HepG2 (cell line): ENCODE data around the gene CDC37L1. TPM values are rescaled to one million over a fixed set of nuclear protein-coding genes. Genes with fewer than 3 reads are reported as not detected.
A peak's percentile ranks its signal among the peaks of the same experiment; 100 is the strongest.

Experiments
- ATAC-seq: fragments of 200-7000 bp; cut with Tn5 transposase; 3 replicates; pipeline ENCODE4 v1.9.1; 2020; ENCODE audit warnings: mild to moderate bottlenecking, moderate library complexity
- BruUV-seq: library from RNA; stranded (reverse); fragments of 400-500 nt; replicated peaks from 2 replicates; lab custom pipeline; 2021; lab: Mats Ljungman, UMichigan
- CTCF ChIA-PET: fragments of 300-600 bp; formaldehyde crosslinking; extraction: SDS; loops from one replicate; lab custom pipeline; 2021; ENCODE audit warnings: low total read pairs, inconsistent platforms, low intra/inter-chr PET ratio; lab: Yijun Ruan, JAX
- POLR2A ChIA-PET: fragments of 350-600 bp; sonication (Branson Sonifier 250); formaldehyde crosslinking; loops from one replicate; lab custom pipeline; 2020; ENCODE audit warnings: antibody characterized with exemption, inconsistent platforms; lab: Yijun Ruan, JAX
- DNase-seq: peaks from one replicate; pipeline ENCODE4 v3.0.0-alpha.2; 2015; ENCODE audit warnings: low spot score
- FAIRE-seq: peaks from 3 replicates; lab custom pipeline; 2011; peaks lifted over from hg19 to GRCh38; lab: Jason Lieb, UNC
- H2AFZ ChIP-seq: one replicate; pipeline ENCODE4 v1.6.1; 2011; ENCODE audit warnings: low read length, inconsistent platforms
- H3K27ac ChIP-seq: fragments of 300-600 bp; 3 replicates; pipeline ENCODE4 v1.8.0; 2011; ENCODE audit warnings: mixed run types, mild to moderate bottlenecking, mixed read lengths, low read length, inconsistent platforms; ENCODE audit not compliant: insufficient read depth; ENCODE audit errors: extremely low read length
- H3K27me3 ChIP-seq, 2 experiments: fragments of 200-600 bp in 1 of 2; 2 replicates in 1 of 2; 3 replicates in 1 of 2; pipeline versions ENCODE4 v1.6.0 to v1.8.0; 2011; ENCODE audit warnings: low read length in 2 of 2, mild to moderate bottlenecking in 2 of 2, moderate library complexity in 2 of 2, inconsistent platforms in 1 of 2; ENCODE audit not compliant: insufficient read depth in 2 of 2, control insufficient read depth in 1 of 2
- H3K36me3 ChIP-seq, 2 experiments: fragments of 200-600 bp in 1 of 2; replicated peaks in 1 of 2; 2 replicates in 1 of 2; 3 replicates in 1 of 2; pipeline versions ENCODE4 v1.5.1 to v1.8.0; 2011; ENCODE audit warnings: low read length in 2 of 2, inconsistent platforms in 1 of 2; ENCODE audit not compliant: insufficient read depth in 2 of 2, control insufficient read depth in 1 of 2
- H3K4me1 ChIP-seq: 2 replicates; pipeline ENCODE4 v1.5.1; 2012; ENCODE audit warnings: low read length, inconsistent platforms; ENCODE audit not compliant: insufficient read depth
- H3K4me2 ChIP-seq: 2 replicates; pipeline ENCODE4 v1.6.0; 2011; ENCODE audit warnings: low read depth, low read length, inconsistent platforms
- H3K4me3 ChIP-seq, 3 experiments: fragments of 200-600 bp in 1 of 3; sonication (generic), shearing (Covaris generic) in 1 of 3; replicated peaks in 1 of 3; 2 replicates each; pipeline ENCODE4 v1.5.1; 2011 to 2016; ENCODE audit warnings: low read length in 3 of 3, inconsistent platforms in 2 of 3, low read depth in 2 of 3, mild to moderate bottlenecking in 2 of 3, control low read depth in 1 of 3, mixed read lengths in 1 of 3; ENCODE audit not compliant: insufficient read depth in 1 of 3
- H3K79me2 ChIP-seq: one replicate; pipeline ENCODE4 v1.6.1; 2011; ENCODE audit warnings: low read length, inconsistent platforms; ENCODE audit not compliant: insufficient read depth
- H3K9ac ChIP-seq: 2 replicates; pipeline ENCODE4 v1.6.0; 2011; ENCODE audit warnings: mild to moderate bottlenecking, low read depth, low read length, inconsistent platforms; ENCODE audit not compliant: insufficient read depth
- H3K9me3 ChIP-seq: 2 replicates; pipeline ENCODE4 v1.5.1; 2012; ENCODE audit warnings: mild to moderate bottlenecking, low read length
- H4K20me1 ChIP-seq: 2 replicates; pipeline ENCODE4 v1.6.0; 2011; ENCODE audit warnings: inconsistent platforms, mild to moderate bottlenecking, low read length, moderate library complexity; ENCODE audit not compliant: insufficient read depth
- DMAP1 ChIP-seq: IDR thresholded peaks from 2 replicates; pipeline ENCODE4 v1.6.1; 2016
- HNF4A ChIP-seq: sonication (generic); formaldehyde crosslinking; IDR thresholded peaks from 2 replicates; pipeline ENCODE4 v1.4.0; 2020; ENCODE audit warnings: missing genetic modification reagents
- HNF4G ChIP-seq, 2 experiments: sonication (generic) in 1 of 2; formaldehyde crosslinking in 1 of 2; IDR thresholded peaks; 2 replicates each; pipeline versions ENCODE4 v1.4.0 to v1.6.1; 2011 to 2020; ENCODE audit warnings: borderline replicate concordance in 2 of 2, low read depth in 2 of 2, mild to moderate bottlenecking in 2 of 2, low read length in 1 of 2, missing genetic modification reagents in 1 of 2, moderate library complexity in 1 of 2
- RORA ChIP-seq: sonication (generic); formaldehyde crosslinking; IDR thresholded peaks from 2 replicates; pipeline ENCODE4 v1.5.0; 2020; ENCODE audit warnings: mild to moderate bottlenecking, missing genetic modification reagents, moderate library complexity
- ZFX ChIP-seq: sonication (generic); formaldehyde crosslinking; IDR thresholded peaks from 2 replicates; pipeline ENCODE4 v1.4.0; 2020; ENCODE audit warnings: mild to moderate bottlenecking, low read depth, missing genetic modification reagents, moderate library complexity
- ZNF230 ChIP-seq: sonication (generic); formaldehyde crosslinking; IDR thresholded peaks from 2 replicates; pipeline ENCODE4 v1.4.0; 2020; ENCODE audit warnings: mild to moderate bottlenecking, missing genetic modification reagents
- ZNF24 ChIP-seq: fragments of 450-650 bp; IDR thresholded peaks from 2 replicates; pipeline ENCODE4 v1.6.1; 2017; ENCODE audit warnings: antibody characterized with exemption, mild to moderate bottlenecking
- ZNF569 ChIP-seq: sonication (generic); formaldehyde crosslinking; IDR thresholded peaks from 2 replicates; pipeline ENCODE4 v1.5.0; 2020; ENCODE audit warnings: mild to moderate bottlenecking, missing genetic modification reagents, moderate library complexity, borderline replicate concordance
- ZNF766 ChIP-seq: sonication (generic); formaldehyde crosslinking; IDR thresholded peaks from 2 replicates; pipeline ENCODE4 v1.5.0; 2020; ENCODE audit warnings: missing genetic modification reagents, borderline replicate concordance
- WGBS: methylation state at CpG from one replicate; pipeline ENCODE4 v1.1.6; 2017; ENCODE audit warnings: low lambda C conversion rate; 5-methylcytosine and 5-hydroxymethylcytosine counted together
- in situ Hi-C: cut with HindIII; loops from 2 replicates; pipeline ENCODE4 v1.10.0; 2017; ENCODE audit warnings: low pct_unique_long_range_greater_than_20kb; ENCODE audit not compliant: extremely low pct_ligation_motif_present
- intact Hi-C: fragments of 100-400 bp; cut with micrococcal nuclease; formaldehyde crosslinking; loops from one replicate; pipeline ENCODE4 v1.10.0; 2022; ENCODE audit not compliant: unreplicated experiment
- polyA plus RNA-seq, 8 experiments: library from polyadenylated mRNA; depleted of rRNA in 3 of 8; stranded (reverse) in 7 of 8; unstranded in 1 of 8; fragments of >200 nt; fragmentation: Illumina TruSeq in 4 of 8; extraction: Trizol in 4 of 8; gene quantifications; 2 replicates each; pipeline versions ENCODE4 v1.2.1 to v1.2.3, GENCODE V29; 2011 to 2016; ENCODE audit warnings: low read depth in 4 of 8, missing spikeins in 1 of 8, mixed read lengths in 1 of 8; ENCODE audit not compliant: insufficient read depth in 1 of 8
- total RNA-seq, 5 experiments: library from RNA; depleted of rRNA; stranded (reverse); fragments of >200 nt; fragmentation: Illumina TruSeq; extraction: Trizol; gene quantifications; 2 replicates each; pipeline ENCODE4 v1.2.3, GENCODE V29; 2016; ENCODE audit warnings: low read depth in 1 of 5
- TF ChIP-seq, protein P1 (sequence below): sonication (generic); formaldehyde crosslinking; IDR thresholded peaks from 2 replicates; pipeline ENCODE4 v1.5.0; 2020; ENCODE audit warnings: mild to moderate bottlenecking, missing genetic modification reagents
- TF ChIP-seq, protein P2 (sequence below): IDR thresholded peaks from 2 replicates; pipeline ENCODE4 v1.4.0; 2020; ENCODE audit warnings: mild to moderate bottlenecking, missing genetic modification reagents

The CDC37L1 gene
- total and polyA plus RNA-seq, 2 of the 13 experiments (the other 11 are each of a cell fraction or from before 2014, with no cell fraction given): 5.5 to 17.0 TPM

DNA sequence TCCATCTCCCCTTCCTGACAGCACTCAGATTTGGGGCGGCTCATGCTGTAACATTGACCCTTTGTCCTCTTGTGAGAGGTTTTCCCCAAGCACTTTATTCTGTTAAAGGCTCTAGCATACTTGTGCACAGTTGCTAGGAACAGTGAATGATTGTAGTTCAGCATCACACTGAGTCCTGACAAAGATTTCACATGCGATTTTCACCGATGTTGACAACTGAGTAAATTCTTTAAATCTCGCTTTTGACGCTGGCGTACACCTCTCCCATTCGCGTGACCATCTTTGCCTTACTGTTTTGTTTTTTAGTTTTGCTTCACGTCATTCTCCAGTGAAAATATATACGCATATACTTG lies 780 bp downstream of the CDC37L1 start:
- Histone ChIP-seq H3K36me3 (peaks cover 1 to 8% of the 10 kb centered on the region in 2 experiments; a peak in 4 of 5 replicates), H3K79me2 (peaks cover 31% of the 10 kb centered on the region), H3K27ac (peak overlapping the region; percentile 99), H2AFZ (peak overlapping the region; percentile 57), H3K27me3 (no peaks in the 10 kb centered on the region; a peak in 1 of 5 replicates), H3K9me3 (no peaks in the 10 kb centered on the region), H3K4me3 (peak overlapping the region; percentile 76 to 94 (median 79)), H3K4me1 (peaks cover 41% of the 10 kb centered on the region), H3K4me2 (peak overlapping the region; percentile 92), H3K9ac (peak overlapping the region; percentile 96), H4K20me1 (peaks cover 4% of the 10 kb centered on the region; the same call in 1 of the 2 replicates)
- no TSS peak for BruUV-seq
- FAIRE-seq (peak; percentile 4), ATAC-seq (peak; percentile 30), DNase-seq (no peak)
- CTCF ChIA-PET: interaction anchor here (1.2 kb wide), 1 partner anchor 19 kb away, joined by 3 read pairs; the partner anchor contains the start of gene PLPP6
- POLR2A ChIA-PET: interaction anchor here (0.9 to 1.4 kb wide), 8 partner anchors 14 to 112 kb away, joined by 3 to 19 read pairs (median 6); partner anchors contain the start of genes AK3, PLPP6 and SPATA6L
- in situ Hi-C loops (no loop called here), intact Hi-C loops (loop anchor here (2.0 kb wide), 1 partner anchor 21 kb away; no protein-coding TSS in a partner anchor)
- WGBS: 2% methylated on average over 10 of the region's 10 CpGs
- TF ChIP-seq ZFX (CRISPR knock-in tag) (no peak), ZNF230 (CRISPR knock-in tag) (peak; percentile 3; the same call in 1 of the 2 replicates)
- TF ChIP-seq, protein P1, sequence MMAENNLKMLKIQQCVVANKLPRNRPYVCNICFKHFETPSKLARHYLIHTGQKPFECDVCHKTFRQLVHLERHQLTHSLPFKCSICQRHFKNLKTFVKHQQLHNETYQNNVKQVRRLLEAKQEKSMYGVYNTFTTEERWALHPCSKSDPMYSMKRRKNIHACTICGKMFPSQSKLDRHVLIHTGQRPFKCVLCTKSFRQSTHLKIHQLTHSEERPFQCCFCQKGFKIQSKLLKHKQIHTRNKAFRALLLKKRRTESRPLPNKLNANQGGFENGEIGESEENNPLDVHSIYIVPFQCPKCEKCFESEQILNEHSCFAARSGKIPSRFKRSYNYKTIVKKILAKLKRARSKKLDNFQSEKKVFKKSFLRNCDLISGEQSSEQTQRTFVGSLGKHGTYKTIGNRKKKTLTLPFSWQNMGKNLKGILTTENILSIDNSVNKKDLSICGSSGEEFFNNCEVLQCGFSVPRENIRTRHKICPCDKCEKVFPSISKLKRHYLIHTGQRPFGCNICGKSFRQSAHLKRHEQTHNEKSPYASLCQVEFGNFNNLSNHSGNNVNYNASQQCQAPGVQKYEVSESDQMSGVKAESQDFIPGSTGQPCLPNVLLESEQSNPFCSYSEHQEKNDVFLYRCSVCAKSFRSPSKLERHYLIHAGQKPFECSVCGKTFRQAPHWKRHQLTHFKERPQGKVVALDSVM: no peak
- TF ChIP-seq, all 625 proteins: peak for 1

DNA sequence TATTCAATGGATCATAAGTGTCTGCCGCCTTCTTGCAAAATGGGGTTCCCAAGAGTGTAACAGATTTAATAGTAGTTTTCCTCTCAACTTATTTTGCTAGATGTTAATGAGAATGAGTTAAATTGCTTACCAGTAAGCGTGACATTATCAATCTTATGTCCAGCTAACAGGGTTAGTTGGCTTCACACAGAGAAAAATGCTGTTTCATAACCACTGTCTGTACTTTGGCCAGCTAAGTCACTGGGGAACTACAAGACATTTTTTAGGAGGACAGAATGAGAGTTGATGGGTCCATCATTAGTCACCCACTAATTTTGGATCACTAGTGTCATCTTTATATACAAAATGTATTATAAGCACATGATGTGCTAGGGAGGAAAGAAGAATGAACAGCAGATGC lies 1.4 kb downstream of the CDC37L1 start:
- POLR2A ChIA-PET: interaction anchor here (0.9 to 1.1 kb wide), 3 partner anchors 14 to 60 kb away, joined by 3 to 6 read pairs (median 5); partner anchors contain the start of genes AK3, PLPP6 and SPATA6L
- CTCF ChIA-PET: interaction anchor here (1.2 kb wide), 1 partner anchor 19 kb away, joined by 3 read pairs; the partner anchor contains the start of gene PLPP6
- Histone ChIP-seq H2AFZ (no peak overlapping the region), H3K9me3 (no peaks in the 10 kb centered on the region), H3K4me1 (peaks cover 39% of the 10 kb centered on the region), H3K27ac (peak overlapping the region; percentile 99), H3K9ac (peak overlapping the region; percentile 96), H3K27me3 (no peaks in the 10 kb centered on the region; a peak in 1 of 5 replicates), H3K79me2 (peaks cover 31% of the 10 kb centered on the region), H3K4me2 (peak overlapping the region; percentile 92), H4K20me1 (peaks cover 4% of the 10 kb centered on the region; the same call in 1 of the 2 replicates), H3K36me3 (peaks cover 1 to 13% of the 10 kb centered on the region in 2 experiments; a peak in 4 of 5 replicates), H3K4me3 (peak overlapping the region; percentile 76 to 94 (median 79))
- intact Hi-C loops (loop anchor here (2.0 kb wide), 1 partner anchor 20 kb away; no protein-coding TSS in a partner anchor), in situ Hi-C loops (no loop called here)
- ATAC-seq (no peak), DNase-seq (peak; percentile 38), FAIRE-seq (peak; percentile 64)
- 6% methylated on average over 2 of the region's 2 CpGs for WGBS
- no TSS peak for BruUV-seq
- TF ChIP-seq DMAP1 (CRISPR knock-in tag) (no peak), RORA (CRISPR knock-in tag) (no peak), ZNF24 (no peak), ZNF569 (CRISPR knock-in tag) (no peak), HNF4G (IDR thresholded peaks at IDR 0.05; ENCODE audit: borderline replicate concordance, low read depth, low read length) (peak; percentile 53), HNF4G (CRISPR knock-in tag; IDR thresholded peaks at IDR 0.05; ENCODE audit: borderline replicate concordance, low read depth) (no peak), ZNF766 (CRISPR knock-in tag) (no peak), HNF4A (CRISPR knock-in tag) (peak; percentile 75)
- TF ChIP-seq, protein P2, sequence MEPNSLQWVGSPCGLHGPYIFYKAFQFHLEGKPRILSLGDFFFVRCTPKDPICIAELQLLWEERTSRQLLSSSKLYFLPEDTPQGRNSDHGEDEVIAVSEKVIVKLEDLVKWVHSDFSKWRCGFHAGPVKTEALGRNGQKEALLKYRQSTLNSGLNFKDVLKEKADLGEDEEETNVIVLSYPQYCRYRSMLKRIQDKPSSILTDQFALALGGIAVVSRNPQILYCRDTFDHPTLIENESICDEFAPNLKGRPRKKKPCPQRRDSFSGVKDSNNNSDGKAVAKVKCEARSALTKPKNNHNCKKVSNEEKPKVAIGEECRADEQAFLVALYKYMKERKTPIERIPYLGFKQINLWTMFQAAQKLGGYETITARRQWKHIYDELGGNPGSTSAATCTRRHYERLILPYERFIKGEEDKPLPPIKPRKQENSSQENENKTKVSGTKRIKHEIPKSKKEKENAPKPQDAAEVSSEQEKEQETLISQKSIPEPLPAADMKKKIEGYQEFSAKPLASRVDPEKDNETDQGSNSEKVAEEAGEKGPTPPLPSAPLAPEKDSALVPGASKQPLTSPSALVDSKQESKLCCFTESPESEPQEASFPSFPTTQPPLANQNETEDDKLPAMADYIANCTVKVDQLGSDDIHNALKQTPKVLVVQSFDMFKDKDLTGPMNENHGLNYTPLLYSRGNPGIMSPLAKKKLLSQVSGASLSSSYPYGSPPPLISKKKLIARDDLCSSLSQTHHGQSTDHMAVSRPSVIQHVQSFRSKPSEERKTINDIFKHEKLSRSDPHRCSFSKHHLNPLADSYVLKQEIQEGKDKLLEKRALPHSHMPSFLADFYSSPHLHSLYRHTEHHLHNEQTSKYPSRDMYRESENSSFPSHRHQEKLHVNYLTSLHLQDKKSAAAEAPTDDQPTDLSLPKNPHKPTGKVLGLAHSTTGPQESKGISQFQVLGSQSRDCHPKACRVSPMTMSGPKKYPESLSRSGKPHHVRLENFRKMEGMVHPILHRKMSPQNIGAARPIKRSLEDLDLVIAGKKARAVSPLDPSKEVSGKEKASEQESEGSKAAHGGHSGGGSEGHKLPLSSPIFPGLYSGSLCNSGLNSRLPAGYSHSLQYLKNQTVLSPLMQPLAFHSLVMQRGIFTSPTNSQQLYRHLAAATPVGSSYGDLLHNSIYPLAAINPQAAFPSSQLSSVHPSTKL (CRISPR knock-in tag): peak; percentile 28; the same call in 1 of the 2 replicates
